Stimulated activated CD8-positive, alpha-beta memory T cell treated with anti-CD3 and anti-CD28 coated beads, Interleukin-4, amount 100 ng/mL, for 24 hours (primary cell): ENCODE measurements around the gene LRP1B.

Source experiments
- DNase-seq: peaks from one replicate; pipeline ENCODE4 v3.0.0-alpha.2; 2020; ENCODE audit warnings: low read depth

Gene LRP1B

DNA sequence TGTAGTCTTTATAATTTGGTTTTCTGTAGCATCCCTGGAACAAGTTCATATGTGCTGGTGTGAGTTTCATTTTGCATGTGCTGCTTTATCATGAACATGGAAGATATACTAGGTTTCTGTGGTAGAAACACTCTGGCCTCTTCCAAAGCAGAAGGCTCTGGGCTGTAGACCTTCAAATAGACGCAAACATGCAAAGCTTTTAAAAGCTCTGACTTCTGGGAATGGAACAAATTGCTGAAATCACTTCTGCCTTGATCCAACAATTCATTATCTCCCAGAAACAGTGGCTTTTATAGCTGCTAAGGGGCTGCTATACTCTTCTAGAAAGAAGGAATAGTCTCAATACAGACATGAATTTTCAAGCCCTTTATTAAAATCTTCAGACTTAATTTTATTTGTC lies 382.2 kb downstream of the LRP1B start:
- no peak for DNase-seq

DNA sequence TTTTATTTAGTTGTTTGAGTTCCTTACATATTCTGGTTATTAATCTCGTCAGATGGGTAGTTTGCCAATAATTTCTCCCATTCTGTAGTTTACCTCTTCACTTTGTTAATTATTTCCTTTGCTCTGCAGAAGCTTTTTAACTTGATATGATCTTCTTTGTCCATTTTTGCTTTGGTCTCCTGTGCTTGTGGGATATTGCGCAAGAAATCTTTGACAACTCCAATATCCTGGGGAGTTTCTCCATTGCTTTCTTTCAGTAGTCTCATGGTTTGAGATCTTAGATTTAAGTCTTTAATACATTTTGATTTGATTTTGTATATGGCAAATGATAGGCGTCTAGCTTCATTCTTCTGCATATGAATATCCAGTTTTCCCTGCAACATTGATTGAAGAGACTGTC lies 389.2 kb downstream of the LRP1B start:
- no peak for DNase-seq

DNA sequence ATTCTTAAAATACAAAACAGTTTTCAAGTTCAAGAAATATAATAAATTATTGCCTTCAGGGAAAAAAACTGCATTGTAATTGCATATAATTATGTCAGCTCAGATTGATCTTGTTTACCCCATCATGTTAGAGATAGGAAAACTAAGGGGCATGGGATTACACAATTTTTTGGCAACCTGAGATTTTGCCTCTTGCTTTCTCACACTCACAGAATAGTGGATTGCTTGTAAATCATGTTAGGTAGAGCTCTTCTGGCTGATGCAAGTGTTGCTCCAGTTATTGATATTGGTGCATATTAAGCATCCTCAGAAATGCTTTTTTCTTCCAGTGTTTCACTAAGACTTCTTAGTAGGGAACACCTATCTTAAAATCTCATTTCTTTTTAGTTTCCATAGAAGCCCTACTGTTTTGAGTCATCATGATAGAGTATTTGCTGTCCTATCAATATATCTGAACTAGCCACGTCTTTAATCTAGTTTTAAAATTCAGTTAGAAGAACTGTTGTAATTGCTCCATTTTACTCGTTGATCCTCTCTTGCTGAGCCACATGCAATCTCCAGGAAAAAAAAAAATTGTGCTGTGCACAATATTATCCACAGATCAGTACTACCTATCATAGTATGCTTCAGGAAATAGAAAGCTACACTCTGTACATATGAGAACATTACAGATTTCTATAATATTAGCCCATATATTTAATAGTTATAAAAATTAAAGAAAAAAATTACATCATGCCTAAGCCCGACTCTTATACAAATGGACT lies 393.1 kb downstream of the LRP1B start:
- DNase-seq = no peak

DNA sequence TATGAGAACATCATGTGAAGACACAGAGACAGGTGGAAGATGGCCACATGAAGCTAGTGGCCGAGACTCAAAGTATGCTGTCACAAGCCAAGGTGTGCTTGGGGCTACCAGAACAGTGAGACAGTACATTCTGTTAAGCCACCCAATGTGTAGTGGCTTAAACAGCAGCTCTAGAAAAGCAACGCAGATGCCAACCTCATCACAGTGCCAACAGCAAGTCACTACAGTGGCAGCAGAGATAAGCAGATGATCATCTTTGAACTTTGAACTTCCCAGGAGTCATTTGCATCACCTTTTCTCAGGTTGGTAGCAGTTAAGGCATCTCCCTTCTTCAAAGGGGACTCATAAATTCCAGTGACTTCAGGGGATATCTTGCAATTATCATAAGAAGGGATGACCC lies 394.4 kb downstream of the LRP1B start:
- no peak for DNase-seq

DNA sequence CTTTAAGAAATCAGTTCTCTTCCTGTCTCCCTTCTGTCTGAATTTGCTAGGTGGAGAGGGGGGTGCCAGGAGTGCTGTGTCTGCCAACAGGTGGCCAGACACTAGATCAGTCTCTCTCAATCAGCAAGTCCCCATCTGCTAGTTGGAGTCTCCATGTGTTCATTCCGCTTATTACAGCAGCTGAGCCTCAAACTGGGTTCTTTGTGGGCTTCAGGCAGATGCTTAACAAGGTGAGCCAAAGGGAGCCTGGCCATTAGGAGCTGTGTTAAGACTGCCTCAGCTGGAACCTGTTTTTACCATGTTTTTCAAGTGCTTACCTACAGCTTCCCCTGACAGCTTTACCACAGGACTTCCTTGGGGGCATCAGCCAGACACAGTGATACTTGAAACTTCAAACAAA lies 401.9 kb downstream of the LRP1B start:
- no peak for DNase-seq

DNA sequence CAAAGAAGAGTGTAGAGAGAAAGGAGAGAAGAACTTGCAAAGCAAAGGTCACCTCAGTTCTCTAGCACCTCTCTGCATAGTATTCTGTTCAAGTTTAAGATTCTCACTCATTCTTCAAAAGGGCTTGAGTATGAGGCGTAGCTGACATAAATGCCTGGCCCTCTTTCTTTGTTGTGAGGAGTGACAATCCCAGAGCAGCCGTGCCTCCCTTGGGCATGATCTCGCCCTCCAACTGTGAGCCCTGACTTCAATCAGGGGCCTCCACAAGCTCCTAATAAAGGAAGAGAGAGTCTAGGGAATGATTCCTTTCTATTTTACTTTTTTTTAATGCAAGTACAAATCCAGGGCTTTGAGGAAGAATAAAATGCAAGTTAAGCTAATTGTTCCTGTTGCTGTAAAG lies 402.7 kb downstream of the LRP1B start:
- no peak for DNase-seq

DNA sequence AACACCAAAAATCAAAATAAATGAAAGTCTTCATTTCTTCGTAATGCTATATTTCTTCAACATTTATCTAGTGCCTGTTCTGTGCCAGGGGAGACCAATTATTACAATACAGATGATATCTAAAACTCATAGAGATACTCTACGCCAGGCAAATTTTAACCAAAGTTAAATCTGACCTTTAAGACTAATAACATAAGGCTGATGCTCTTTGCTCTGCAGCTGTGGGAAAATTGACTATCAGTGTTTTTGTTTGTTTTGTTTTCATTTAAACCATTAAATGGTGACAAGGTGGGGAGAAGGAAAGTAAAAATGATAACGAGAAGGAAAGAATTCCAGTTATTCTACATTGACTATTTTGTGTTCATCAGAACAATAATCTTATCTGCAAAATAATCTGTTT lies 406.4 kb downstream of the LRP1B start:
- DNase-seq = no peak

GRCh38 chr2:141723814-141724213 lies 407.0 kb downstream of the LRP1B start:
- DNase-seq = no peak

- DNase-seq = no peak
Measured at GRCh38 chr2:141720476-141720875, 410.3 kb downstream of the LRP1B start.

DNA sequence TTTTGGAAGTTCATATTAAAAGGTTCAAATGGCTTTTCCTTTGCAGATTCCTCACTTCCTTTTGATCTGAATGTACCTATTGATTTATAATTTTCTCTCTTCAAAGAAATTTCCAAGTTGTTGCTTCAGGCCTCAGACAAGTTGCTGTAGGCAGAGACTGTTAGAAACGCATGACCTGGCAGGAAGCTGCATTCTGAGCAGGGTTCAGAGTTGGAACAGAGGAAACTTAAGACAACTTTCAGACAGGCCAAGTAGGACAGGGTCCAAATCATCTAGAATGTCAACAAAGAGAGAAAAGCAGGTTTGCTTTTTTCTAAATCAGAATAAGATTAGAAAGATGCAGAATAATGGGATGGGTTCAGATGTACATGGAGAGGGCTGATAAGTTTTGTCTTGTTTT lies 416.3 kb downstream of the LRP1B start:
- DNase-seq = no peak

DNA sequence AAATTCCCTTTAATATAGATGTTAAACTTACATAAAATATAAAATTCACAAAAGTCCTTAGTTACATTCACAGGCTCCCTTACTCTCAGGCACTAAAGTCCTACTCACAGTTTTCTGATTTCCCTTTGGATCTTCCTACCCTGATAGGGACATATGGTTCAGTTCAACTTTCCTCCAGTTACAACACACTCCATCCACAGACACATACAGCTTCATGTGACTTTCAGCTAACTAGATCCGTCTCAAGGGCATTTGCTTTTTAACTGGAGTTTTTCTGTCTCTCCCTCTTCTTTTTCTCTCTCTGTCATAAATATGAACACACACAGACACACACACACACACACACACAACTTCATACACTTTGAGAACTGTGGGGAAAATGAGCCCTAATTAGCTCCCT lies 419.2 kb downstream of the LRP1B start:
- DNase-seq = no peak

DNA sequence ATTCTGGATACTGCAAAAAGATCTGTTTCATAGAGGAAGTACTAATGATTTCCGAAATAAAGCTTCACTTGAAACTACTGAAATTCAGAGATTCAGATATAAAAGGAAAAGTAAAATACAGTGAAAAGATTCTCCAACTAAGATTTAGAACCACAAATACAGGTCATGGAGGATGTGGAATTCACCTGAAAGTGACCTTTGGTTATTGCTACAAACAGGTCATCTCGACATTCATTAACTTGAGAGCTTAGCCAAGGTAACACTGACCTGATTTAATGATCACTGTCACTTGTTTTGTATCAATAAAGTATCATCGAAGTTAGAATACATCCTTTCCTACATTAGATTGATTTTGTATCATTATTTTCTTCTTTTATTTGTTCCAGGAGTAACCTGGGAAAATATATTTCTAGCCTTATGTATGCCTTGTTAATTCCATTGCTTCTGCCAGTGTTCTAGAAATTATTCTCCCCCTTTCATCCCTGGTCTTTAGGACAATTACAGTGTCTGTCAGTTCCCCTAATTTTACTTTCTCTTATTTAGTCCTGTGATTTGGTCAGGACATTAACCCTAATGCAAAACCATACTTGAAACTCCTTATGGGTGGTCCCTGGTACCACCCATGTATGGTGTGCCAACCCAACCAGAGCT lies 420.1 kb downstream of the LRP1B start:
- DNase-seq = no peak

GRCh38 chr2:141709756-141710155 lies 421.1 kb downstream of the LRP1B start:
- DNase-seq = no peak

DNA sequence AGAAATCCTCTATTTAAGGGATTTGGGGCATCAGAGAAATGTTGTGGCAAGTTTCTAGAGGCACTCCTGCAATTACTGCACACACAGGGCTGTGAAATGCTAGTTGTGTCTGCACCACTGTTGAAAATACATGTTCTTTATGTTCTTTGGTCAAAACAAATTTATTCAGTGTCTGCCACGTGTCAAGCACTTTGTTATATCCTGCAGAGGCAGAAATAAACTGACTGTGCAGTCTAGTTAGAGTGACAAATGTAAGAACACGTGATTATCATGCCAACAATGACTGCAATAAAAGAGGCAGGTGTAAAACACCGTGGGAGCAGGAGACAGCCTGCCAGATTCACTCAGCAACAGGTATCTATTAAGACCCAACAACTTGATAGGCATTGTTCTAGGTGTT lies 423.3 kb downstream of the LRP1B start:
- no peak for DNase-seq

DNA sequence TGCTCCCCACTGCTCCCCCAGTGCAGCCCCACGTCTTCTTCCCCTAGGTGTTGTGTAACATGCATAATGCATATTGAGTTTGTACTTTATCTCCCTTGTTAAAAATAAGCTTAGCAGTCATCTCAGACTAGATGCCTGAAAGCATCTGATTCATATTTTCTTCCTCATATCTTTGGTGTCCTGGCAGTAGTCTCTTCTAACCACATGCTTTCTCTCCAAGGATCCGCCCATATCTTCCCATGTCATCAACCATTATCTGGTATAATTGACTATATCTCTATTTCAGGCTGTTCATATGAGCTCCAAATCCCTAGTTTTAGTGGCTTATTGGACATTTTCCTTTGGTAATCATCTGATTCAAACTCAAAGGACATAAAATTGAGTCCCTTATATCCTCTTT lies 426.3 kb downstream of the LRP1B start:
- DNase-seq = no peak

GRCh38 chr2:141703501-141703900 lies 427.3 kb downstream of the LRP1B start:
- no peak for DNase-seq

DNA sequence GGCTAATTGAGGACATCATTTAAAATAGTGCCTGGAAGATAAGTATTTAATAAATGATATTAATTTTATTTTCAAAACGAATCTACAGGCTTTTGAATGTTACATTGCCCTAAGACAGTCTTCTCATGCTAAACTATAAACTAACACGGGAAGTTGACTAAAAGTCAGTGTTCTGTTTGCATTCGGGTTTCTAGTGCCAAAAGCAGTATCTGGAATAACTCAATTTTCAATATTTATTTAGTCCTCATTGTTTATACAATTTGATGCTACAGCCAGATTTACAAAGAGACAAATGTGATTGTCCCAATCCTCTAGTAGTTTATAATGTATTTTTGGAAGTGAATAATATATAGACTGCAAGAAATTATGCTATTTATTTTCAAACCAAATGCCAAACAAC lies 429.2 kb downstream of the LRP1B start:
- DNase-seq = no peak

- DNase-seq = no peak
Measured at GRCh38 chr2:141699573-141699972, 431.2 kb downstream of the LRP1B start.

GRCh38 chr2:141698500-141698899 lies 432.3 kb downstream of the LRP1B start:
- DNase-seq = no peak

GRCh38 chr2:141697035-141697434 lies 433.8 kb downstream of the LRP1B start:
- DNase-seq = no peak

DNA sequence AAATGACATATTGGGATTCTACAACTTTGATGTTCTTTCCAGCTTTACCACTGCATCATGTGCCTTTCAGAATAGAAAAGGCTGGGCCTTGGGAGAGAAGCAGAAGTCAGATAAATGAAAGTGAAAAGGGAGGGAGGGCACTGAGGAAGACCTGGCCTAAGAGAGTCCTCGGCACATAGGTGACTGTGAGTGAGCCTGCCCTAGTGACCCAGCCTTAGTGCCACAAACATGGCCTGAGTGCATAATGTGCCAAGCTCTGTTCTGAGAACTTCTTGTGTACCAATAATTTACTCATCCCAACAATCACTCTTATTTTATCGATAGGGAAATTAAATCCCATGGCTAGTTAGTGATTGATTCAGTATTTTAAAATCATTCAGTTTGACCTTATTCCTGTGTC lies 436.6 kb downstream of the LRP1B start:
- DNase-seq = no peak

DNA sequence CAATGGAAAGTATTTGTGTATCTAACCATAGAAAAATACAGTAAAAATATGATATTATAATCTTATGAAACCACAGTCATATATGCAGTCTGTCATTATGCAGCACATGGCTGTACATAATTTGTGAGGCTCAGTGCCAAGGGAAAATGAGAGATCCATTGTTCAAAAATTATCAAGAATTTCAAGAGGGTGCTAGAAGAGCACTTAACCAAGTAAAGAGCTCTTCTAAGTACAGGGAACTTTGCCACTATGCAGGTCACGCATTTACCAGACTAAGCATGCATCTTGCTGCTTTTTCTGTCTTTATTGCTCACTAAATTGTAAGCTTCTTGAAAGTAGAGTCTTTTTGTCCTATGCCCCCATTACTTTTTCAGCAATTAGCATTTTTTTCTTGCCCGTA lies 438.0 kb downstream of the LRP1B start:
- no peak for DNase-seq

DNA sequence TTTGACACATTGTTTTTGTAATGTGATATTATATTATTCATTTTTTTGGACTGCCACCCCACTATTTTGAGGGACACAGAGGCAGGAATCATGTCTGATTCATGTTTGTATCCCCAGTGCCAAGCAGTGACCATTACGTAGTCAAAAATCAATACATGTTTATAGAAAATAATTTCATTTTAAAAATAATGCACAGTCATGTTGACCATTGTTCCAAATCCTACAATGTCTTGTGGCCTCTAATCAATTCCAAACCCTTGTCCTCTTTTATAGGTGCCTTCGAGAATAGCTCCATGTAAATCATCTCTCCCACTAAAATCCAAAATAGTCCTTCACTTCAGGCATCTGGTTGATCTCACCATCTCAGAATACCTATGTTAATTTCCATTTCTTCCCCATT lies 454.7 kb downstream of the LRP1B start:
- DNase-seq = no peak

DNA sequence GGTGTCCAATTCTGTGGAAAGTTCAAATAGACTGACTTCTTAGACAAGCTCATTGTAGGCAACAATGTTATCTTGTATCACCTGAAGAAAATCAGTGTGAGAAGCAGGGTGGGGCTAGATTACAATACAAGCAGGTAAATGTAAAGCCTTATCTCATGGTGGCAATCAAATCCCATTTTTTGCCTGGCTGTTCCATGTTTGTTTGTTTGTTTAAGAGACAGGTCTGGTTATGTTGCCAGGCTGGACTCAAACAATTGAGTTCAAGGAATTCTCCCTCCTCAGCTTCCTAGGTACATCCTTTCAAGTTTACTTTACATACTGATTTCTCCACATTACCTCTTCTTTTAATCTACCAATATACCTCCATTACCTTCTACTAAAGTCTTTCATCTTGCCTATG lies 464.6 kb downstream of the LRP1B start:
- DNase-seq = no peak
